H1 (cell line): ENCODE measurements around the gene LUZP1. TPM values are rescaled to one million over a fixed set of nuclear protein-coding genes. Genes with fewer than 3 reads are reported as not detected.

Source experiments
- CTCF ChIA-PET: fragments of 300-600 bp; sonication (Branson Sonifier 250); formaldehyde crosslinking; loops from one replicate; lab custom pipeline; 2021; ENCODE audit not compliant: partially characterized antibody; lab: Charles Lee
- POLR2A ChIA-PET: fragments of 300-600 bp; sonication (Branson Sonifier 250); formaldehyde crosslinking; loops from one replicate; lab custom pipeline; 2021; ENCODE audit warnings: inconsistent platforms; ENCODE audit not compliant: partially characterized antibody; lab: Charles Lee
- DNase-seq, 2 experiments: peaks; one replicate each; pipeline versions ENCODE4 v3.0.0 to v3.0.0-alpha.2; 2010 to 2022; ENCODE audit warnings: low spot score in 2 of 2, low read depth in 1 of 2, mixed read lengths in 1 of 2
- FAIRE-seq: peaks from 2 replicates; lab custom pipeline; 2011; peaks lifted over from hg19 to GRCh38; lab: Jason Lieb, UNC
- H2AFZ ChIP-seq: 2 replicates; pipeline ENCODE4 v1.8.1; 2012; ENCODE audit warnings: low read length, inconsistent platforms
- H2AK5ac ChIP-seq: 2 replicates; pipeline ENCODE4 v1.6.1; 2013; ENCODE audit warnings: low read depth, low read length
- H2BK120ac ChIP-seq: replicated peaks from 2 replicates; pipeline ENCODE3; 2013; ENCODE audit warnings: low read depth, low read length, inconsistent platforms
- H2BK12ac ChIP-seq: 2 replicates; pipeline ENCODE4 v1.6.1; 2013; ENCODE audit warnings: low read depth, low read length
- H2BK15ac ChIP-seq: 2 replicates; pipeline ENCODE4 v1.6.1; 2013; ENCODE audit warnings: low read length
- H2BK20ac ChIP-seq: 2 replicates; pipeline ENCODE4 v1.6.1; 2013; ENCODE audit warnings: low read length
- H2BK5ac ChIP-seq: 2 replicates; pipeline ENCODE4 v1.6.1; 2013; ENCODE audit warnings: low read depth, low read length
- H3K14ac ChIP-seq: 2 replicates; pipeline ENCODE4 v1.6.1; 2013; ENCODE audit warnings: inconsistent platforms; ENCODE audit not compliant: insufficient read length
- H3K18ac ChIP-seq: 2 replicates; pipeline ENCODE4 v1.6.1; 2013; ENCODE audit warnings: low read length; ENCODE audit errors: extremely low read depth
- H3K23ac ChIP-seq: 2 replicates; pipeline ENCODE4 v1.6.1; 2013; ENCODE audit warnings: inconsistent platforms; ENCODE audit not compliant: insufficient read length
- H3K23me2 ChIP-seq: 2 replicates; pipeline ENCODE4 v1.6.1; 2013; ENCODE audit warnings: low read depth, low read length
- H3K27ac ChIP-seq: 2 replicates; pipeline ENCODE4 v1.6.1; 2011; ENCODE audit warnings: low read depth, low read length, inconsistent platforms
- H3K27me3 ChIP-seq, 4 experiments: replicated peaks in 1 of 4; 1 replicate in 1 of 4; 2 replicates in 3 of 4; pipeline versions ENCODE4 v1.6.1 to v1.8.1; 2011 to 2013; ENCODE audit warnings: low read length in 3 of 4, mild to moderate bottlenecking in 3 of 4, inconsistent platforms in 2 of 4, mixed read lengths in 2 of 4, moderate library complexity in 1 of 4; ENCODE audit not compliant: control insufficient read depth in 3 of 4, insufficient read depth in 3 of 4; ENCODE audit errors: extremely low read depth in 1 of 4
- H3K36me3 ChIP-seq, 4 experiments: 2 replicates each; pipeline versions ENCODE4 v1.6.1 to v1.8.1; 2011 to 2013; ENCODE audit warnings: mild to moderate bottlenecking in 4 of 4, low read length in 3 of 4, moderate library complexity in 2 of 4, control low read depth in 1 of 4, inconsistent platforms in 1 of 4; ENCODE audit not compliant: insufficient read depth in 4 of 4, control insufficient read depth in 2 of 4
- H3K4ac ChIP-seq: replicated peaks from 2 replicates; pipeline ENCODE3; 2013; ENCODE audit warnings: low read length, low read depth, mixed read lengths, inconsistent platforms; ENCODE audit not compliant: insufficient read length
- H3K4me1 ChIP-seq, 4 experiments: replicated peaks in 1 of 4; 1 replicate in 1 of 4; 2 replicates in 3 of 4; pipeline versions ENCODE4 v1.6.1 to v1.8.1; 2011 to 2013; ENCODE audit warnings: low read length in 3 of 4, inconsistent platforms in 2 of 4, mixed read lengths in 1 of 4; ENCODE audit not compliant: insufficient read depth in 4 of 4, control insufficient read depth in 3 of 4
- H3K4me2 ChIP-seq, 2 experiments: 2 replicates each; pipeline versions ENCODE4 v1.6.1 to v1.8.1; 2011 to 2013; ENCODE audit warnings: low read depth in 2 of 2, low read length in 2 of 2, control low read depth in 1 of 2, inconsistent platforms in 1 of 2, mild to moderate bottlenecking in 1 of 2; ENCODE audit not compliant: insufficient read depth in 1 of 2
- H3K4me3 ChIP-seq, 4 experiments: fragments of 200-600, 300-600 bp in 1 of 4; sonication (generic), shearing (Covaris generic), sonication (Bioruptor Twin) in 1 of 4; 2 replicates each; pipeline versions ENCODE4 v1.5.1 to v1.8.1; 2011 to 2016; ENCODE audit warnings: low read length in 4 of 4, low read depth in 3 of 4, control low read depth in 2 of 4, inconsistent platforms in 2 of 4, mild to moderate bottlenecking in 2 of 4, mixed read lengths in 1 of 4, moderate library complexity in 1 of 4; ENCODE audit not compliant: insufficient read depth in 2 of 4; ENCODE audit errors: extremely low read depth in 1 of 4
- H3K56ac ChIP-seq: replicated peaks from 2 replicates; pipeline ENCODE3; 2013; ENCODE audit warnings: low read depth, mild to moderate bottlenecking, mixed read lengths, low read length, inconsistent platforms; ENCODE audit not compliant: insufficient read length
- H3K79me1 ChIP-seq: 2 replicates; pipeline ENCODE4 v1.6.1; 2013; ENCODE audit warnings: low read depth, low read length, control low read depth
- H3K79me2 ChIP-seq, 2 experiments: 2 replicates each; pipeline versions ENCODE4 v1.6.1 to v1.8.1; 2012 to 2013; ENCODE audit warnings: low read length in 2 of 2, mild to moderate bottlenecking in 2 of 2, inconsistent platforms in 1 of 2; ENCODE audit not compliant: insufficient read depth in 2 of 2, control insufficient read depth in 1 of 2
- H3K9ac ChIP-seq, 4 experiments: replicated peaks in 1 of 4; 1 replicate in 1 of 4; 2 replicates in 3 of 4; pipeline versions ENCODE4 v1.6.1 to v1.8.1; 2011 to 2013; ENCODE audit warnings: low read depth in 3 of 4, low read length in 3 of 4, control low read depth in 2 of 4, mild to moderate bottlenecking in 2 of 4, moderate library complexity in 2 of 4, inconsistent platforms in 1 of 4; ENCODE audit errors: extremely low read depth in 1 of 4
- H3K9me3 ChIP-seq, 2 experiments: 2 replicates each; pipeline versions ENCODE4 v1.6.1 to v1.8.1; 2012 to 2013; ENCODE audit warnings: mild to moderate bottlenecking in 2 of 2, moderate library complexity in 2 of 2, control low read depth in 1 of 2, inconsistent platforms in 1 of 2, low read depth in 1 of 2, low read length in 1 of 2, mixed read lengths in 1 of 2; ENCODE audit not compliant: insufficient read depth in 2 of 2
- H4K20me1 ChIP-seq, 2 experiments: replicated peaks in 1 of 2; 2 replicates each; pipeline versions ENCODE3 to v1.8.1; 2011 to 2013; ENCODE audit warnings: inconsistent platforms in 2 of 2, low read length in 2 of 2, mild to moderate bottlenecking in 1 of 2; ENCODE audit not compliant: insufficient read depth in 2 of 2, control insufficient read depth in 1 of 2
- H4K5ac ChIP-seq: 2 replicates; pipeline ENCODE4 v1.6.1; 2013; ENCODE audit warnings: low read length, low read depth, mixed read lengths, inconsistent platforms; ENCODE audit not compliant: insufficient read length
- H4K8ac ChIP-seq: 2 replicates; pipeline ENCODE4 v1.8.0; 2013; ENCODE audit warnings: mild to moderate bottlenecking, moderate library complexity, low read length, inconsistent platforms; ENCODE audit not compliant: insufficient read depth; ENCODE audit errors: extremely low read depth
- H4K91ac ChIP-seq: replicated peaks from 2 replicates; pipeline ENCODE3; 2013; ENCODE audit warnings: low read length, mixed read lengths, inconsistent platforms; ENCODE audit not compliant: insufficient read length
- BACH1 ChIP-seq: IDR thresholded peaks from 2 replicates; pipeline ENCODE4 v1.6.1; 2012; ENCODE audit warnings: low read length, improper control_type of control experiment
- BCL11A ChIP-seq, 2 experiments: IDR thresholded peaks; one replicate each; pipeline ENCODE4 v1.6.1; 2011; ENCODE audit warnings: low read depth in 2 of 2, low read length in 2 of 2, mild to moderate bottlenecking in 2 of 2
- CBX8 ChIP-seq: fragments of 300-800, 300-1000 bp; sonication (generic); IDR thresholded peaks from 2 replicates; pipeline ENCODE4 v1.7.1; 2016; ENCODE audit warnings: low read depth, low read length, borderline replicate concordance
- EP300 ChIP-seq, 2 experiments: IDR thresholded peaks; 1 replicate in 1 of 2; 2 replicates in 1 of 2; pipeline ENCODE4 v1.6.1; 2011 to 2012; ENCODE audit warnings: low read depth in 2 of 2, low read length in 2 of 2, mild to moderate bottlenecking in 2 of 2, borderline replicate concordance in 1 of 2, inconsistent platforms in 1 of 2, moderate library complexity in 1 of 2
- MAFK ChIP-seq: IDR thresholded peaks from 2 replicates; pipeline ENCODE4 v1.6.1; 2012; ENCODE audit warnings: low read depth, mild to moderate bottlenecking, improper control_type of control experiment, low read length
- NRF1 ChIP-seq: IDR thresholded peaks from 2 replicates; pipeline ENCODE4 v1.6.1; 2011; ENCODE audit warnings: mild to moderate bottlenecking, low read depth, low read length, improper control_type of control experiment
- PHF8 ChIP-seq: fragments of 200-600 bp; sonication (generic); conservative IDR thresholded peaks from 2 replicates; pipeline ENCODE4 v1.7.1; 2012; ENCODE audit warnings: low read depth, mild to moderate bottlenecking, inconsistent platforms, low read length, moderate library complexity
- RXRA ChIP-seq: IDR thresholded peaks from 2 replicates; pipeline ENCODE4 v1.6.1; 2011; ENCODE audit warnings: low read depth, mild to moderate bottlenecking, low read length, moderate library complexity; ENCODE audit not compliant: insufficient read depth
- SP2 ChIP-seq: IDR thresholded peaks from 2 replicates; pipeline ENCODE4 v1.6.1; 2012; ENCODE audit warnings: mild to moderate bottlenecking, low read length, inconsistent platforms
- SRF ChIP-seq: IDR thresholded peaks from 2 replicates; pipeline ENCODE4 v1.6.1; 2011; ENCODE audit warnings: mild to moderate bottlenecking, low read depth, low read length, moderate library complexity
- WGBS, 2 experiments: shearing (Covaris generic) in 1 of 2; methylation state at CpG; one replicate each; pipeline versions ENCODE4 v1.1.6 to v1.1.7; 2013 to 2015; ENCODE audit warnings: low lambda C conversion rate in 2 of 2, mixed read lengths in 2 of 2, inconsistent platforms in 1 of 2, low coverage in 1 of 2, missing lambda C conversion rate in 1 of 2; ENCODE audit not compliant: insufficient replicate concordance in 2 of 2, insufficient coverage in 1 of 2, insufficient read length in 1 of 2; ENCODE audit errors: extremely low coverage in 1 of 2, missing lambda C conversion rate in 1 of 2; 5-methylcytosine and 5-hydroxymethylcytosine counted together
- polyA plus RNA-seq, 7 experiments: library from polyadenylated mRNA; depleted of rRNA in 3 of 7; stranded (reverse) in 5 of 7; unstranded in 2 of 7; fragments of >200 nt in 5 of 7; fragments of 200-250 nt in 2 of 7; gene quantifications; 1 replicate in 5 of 7; 2 replicates in 1 of 7; 4 replicates in 1 of 7; pipeline versions ENCODE4 v1.2.1 to v1.2.3, GENCODE V29; 2011 to 2013; ENCODE audit warnings: missing spikeins in 2 of 7, mixed read lengths in 2 of 7
- total RNA-seq: library from RNA; stranded (reverse); fragmentation: NEBNext Ultra II Directional; extraction: Animal tissue kit (Norgen Biotek cat#: 25700); gene quantifications from 2 replicates; pipeline ENCODE4 v1.2.1, GENCODE V29; 2021
- TF ChIP-seq, protein P1 (sequence below): IDR thresholded peaks from 2 replicates; pipeline ENCODE4 v1.6.1; 2011; ENCODE audit warnings: low read depth, mild to moderate bottlenecking, low read length; ENCODE audit not compliant: insufficient read depth
- TF ChIP-seq, protein P2 (sequence below): IDR thresholded peaks from 2 replicates; pipeline ENCODE4 v1.6.1; 2012; ENCODE audit warnings: low read length, inconsistent platforms

Gene LUZP1
- total and polyA plus RNA-seq, 2 of the 8 experiments (the other 6 are each of a cell fraction or from before 2014, with no cell fraction given): 14.0 to 60.5 TPM

DNA sequence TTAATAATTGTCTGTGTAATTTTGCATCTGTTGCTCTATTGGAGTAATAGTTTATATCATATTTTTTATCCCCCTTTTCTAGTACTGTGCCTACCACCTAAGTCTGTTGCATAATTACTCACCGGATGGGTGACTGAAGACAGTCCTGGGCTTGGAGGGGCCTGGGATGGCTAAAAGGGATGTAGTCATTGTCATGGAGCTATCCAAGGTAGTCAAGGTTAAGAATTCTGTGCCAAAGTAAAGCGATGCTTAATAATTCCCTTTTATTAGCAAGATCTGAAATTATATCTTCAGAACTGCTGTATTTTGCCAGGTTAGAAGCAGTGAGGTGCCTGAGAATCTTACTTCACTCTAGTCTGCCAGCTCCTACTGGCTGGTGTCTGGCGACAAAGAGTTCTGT is 87.8 kb downstream of the LUZP1 start:
- no peak overlapping the region for H3K4ac ChIP-seq
- no peaks in the 10 kb centered on the region for H3K79me1 ChIP-seq
- H3K27ac ChIP-seq: no peak overlapping the region
- H4K8ac ChIP-seq: no peak overlapping the region
- H2AFZ ChIP-seq: no peak overlapping the region
- TF ChIP-seq EP300 (IDR thresholded peaks at IDR 0.05; ENCODE audit: borderline replicate concordance in 1 of 2, low read depth in 2 of 2, low read length in 2 of 2) (no peak), MAFK (no peak), RXRA (no peak), SRF (no peak), CBX8 (no peak), PHF8 (no peak), SP2 (no peak), NRF1 (no peak), BCL11A (IDR thresholded peaks at IDR 0.05; ENCODE audit: low read depth in 2 of 2, low read length in 2 of 2) (no peak), BACH1 (no peak)
- TF ChIP-seq, protein P1, sequence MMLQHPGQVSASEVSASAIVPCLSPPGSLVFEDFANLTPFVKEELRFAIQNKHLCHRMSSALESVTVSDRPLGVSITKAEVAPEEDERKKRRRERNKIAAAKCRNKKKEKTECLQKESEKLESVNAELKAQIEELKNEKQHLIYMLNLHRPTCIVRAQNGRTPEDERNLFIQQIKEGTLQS: no peak
- TF ChIP-seq, protein P2, sequence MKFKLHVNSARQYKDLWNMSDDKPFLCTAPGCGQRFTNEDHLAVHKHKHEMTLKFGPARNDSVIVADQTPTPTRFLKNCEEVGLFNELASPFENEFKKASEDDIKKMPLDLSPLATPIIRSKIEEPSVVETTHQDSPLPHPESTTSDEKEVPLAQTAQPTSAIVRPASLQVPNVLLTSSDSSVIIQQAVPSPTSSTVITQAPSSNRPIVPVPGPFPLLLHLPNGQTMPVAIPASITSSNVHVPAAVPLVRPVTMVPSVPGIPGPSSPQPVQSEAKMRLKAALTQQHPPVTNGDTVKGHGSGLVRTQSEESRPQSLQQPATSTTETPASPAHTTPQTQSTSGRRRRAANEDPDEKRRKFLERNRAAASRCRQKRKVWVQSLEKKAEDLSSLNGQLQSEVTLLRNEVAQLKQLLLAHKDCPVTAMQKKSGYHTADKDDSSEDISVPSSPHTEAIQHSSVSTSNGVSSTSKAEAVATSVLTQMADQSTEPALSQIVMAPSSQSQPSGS: no peak
- ChIA-PET POLR2A (interaction anchor here (1.0 to 2.3 kb wide), 4 partner anchors 8 to 108 kb away, joined by 3 to 13 read pairs (median 6); partner anchors contain the start of gene LACTBL1), CTCF (interaction anchor here (0.7 to 27.1 kb wide), 18 partner anchors 9 to 106 kb away, joined by 3 to 705 read pairs (median 4); partner anchors contain the start of gene LUZP1)
- no peak overlapping the region for H2BK15ac ChIP-seq
- no peaks in the 10 kb centered on the region for H3K4me1 ChIP-seq
- H2BK5ac ChIP-seq: no peak overlapping the region
- no peak overlapping the region for H3K4me3 ChIP-seq
- H3K18ac ChIP-seq: no peak overlapping the region
- no peaks in the 10 kb centered on the region for H3K79me2 ChIP-seq
- H3K9ac ChIP-seq: no peak overlapping the region
- no peak overlapping the region for H3K4me2 ChIP-seq
- FAIRE-seq: no peak
- H3K14ac ChIP-seq: no peak overlapping the region
- H3K56ac ChIP-seq: no peak overlapping the region
- peaks cover 11 to 12% of the 10 kb centered on the region in 2 experiments for H4K20me1 ChIP-seq
- H2AK5ac ChIP-seq: no peak overlapping the region
- H4K5ac ChIP-seq: no peak overlapping the region
- no peak overlapping the region for H3K23ac ChIP-seq
- H3K27me3 ChIP-seq: no peaks in the 10 kb centered on the region
- no peak overlapping the region for H2BK12ac ChIP-seq
- peaks cover 32 to 95% (median 67%) of the 10 kb centered on the region in 4 experiments for H3K36me3 ChIP-seq
- WGBS, 2 experiments: 88% methylated on average over 3 of the region's 3 CpGs; no CpG with 5 or more reads in 1 of the 2 experiments
- H3K23me2 ChIP-seq: no peaks in the 10 kb centered on the region
- H2BK20ac ChIP-seq: no peak overlapping the region
- DNase-seq: no peak
- no peaks in the 10 kb centered on the region for H3K9me3 ChIP-seq
- no peak overlapping the region for H2BK120ac ChIP-seq
- H4K91ac ChIP-seq: no peak overlapping the region
